Tibial nerve (tissue), 4 donors: ENCODE results near the gene JMJD1C. TPM values are rescaled to one million over a fixed set of nuclear protein-coding genes. Genes with fewer than 3 reads are reported as not detected.

Experiments used
- DNase-seq, 2 donors: peaks; one replicate each; pipeline ENCODE4 v3.0.0-alpha.2; 2019; ENCODE audit warnings: low spot score in 2 of 2
- H3K27ac ChIP-seq, 4 donors: fragments of 200-600 bp; sonication (generic) in 3 of 4; one replicate each; pipeline ENCODE4 v1.5.1; 2017 to 2019; ENCODE audit warnings: mild to moderate bottlenecking in 1 of 4
- H3K27me3 ChIP-seq, 2 donors: fragments of 200-600 bp; sonication (generic) in 1 of 2; one replicate each; pipeline versions ENCODE4 v1.5.1 to v1.6.0; 2017 to 2019
- H3K36me3 ChIP-seq, 3 donors: fragments of 200-600 bp; sonication (generic); one replicate each; pipeline ENCODE4 v1.5.1; 2018 to 2019
- H3K4me1 ChIP-seq, 4 donors: fragments of 200-600 bp; sonication (generic) in 3 of 4; one replicate each; pipeline ENCODE4 v1.5.1; 2017 to 2019
- H3K4me3 ChIP-seq, 4 donors: fragments of 200-600 bp; sonication (generic) in 3 of 4; one replicate each; pipeline ENCODE4 v1.5.1; 2017 to 2019; ENCODE audit warnings: mild to moderate bottlenecking in 1 of 4, moderate library complexity in 1 of 4
- H3K9me3 ChIP-seq, 4 donors: fragments of 200-600 bp; sonication (generic) in 3 of 4; one replicate each; pipeline ENCODE4 v1.5.1; 2017 to 2019
- EP300 ChIP-seq, 2 donors: sonication (generic); formaldehyde crosslinking; IDR thresholded peaks; one replicate each; pipeline ENCODE4 v1.6.1; 2017; ENCODE audit warnings: antibody characterized with exemption in 2 of 2, mild to moderate bottlenecking in 1 of 2
- POLR2A ChIP-seq, 2 donors: fragments of 450-650 bp; IDR thresholded peaks; one replicate each; pipeline ENCODE4 v1.6.1; 2017; ENCODE audit warnings: antibody characterized with exemption in 2 of 2, mild to moderate bottlenecking in 2 of 2, moderate library complexity in 2 of 2
- WGBS, 2 donors: methylation state at CpG; one replicate each; pipeline ENCODE4 v1.1.5; 2018; 5-methylcytosine and 5-hydroxymethylcytosine counted together
- total RNA-seq, 4 donors: library from RNA; depleted of rRNA; stranded (reverse); fragments of >200 nt; gene quantifications; one replicate each; pipeline ENCODE4 v1.1.0, GENCODE V29; 2016
- TF ChIP-seq, protein P1 (sequence below), 5 experiments: fragments of 200-600 bp in 3 of 5; fragments of 450-650 bp in 2 of 5; sonication (generic) in 3 of 5; IDR thresholded peaks; one replicate each; pipeline ENCODE4 v1.5.1; 2016 to 2019; ENCODE audit warnings: antibody characterized with exemption in 5 of 5, mild to moderate bottlenecking in 3 of 5, moderate library complexity in 2 of 5

JMJD1C gene
- total RNA-seq, 4 donors from 2014 or later = 100 to 156 (median 131) TPM

DNA sequence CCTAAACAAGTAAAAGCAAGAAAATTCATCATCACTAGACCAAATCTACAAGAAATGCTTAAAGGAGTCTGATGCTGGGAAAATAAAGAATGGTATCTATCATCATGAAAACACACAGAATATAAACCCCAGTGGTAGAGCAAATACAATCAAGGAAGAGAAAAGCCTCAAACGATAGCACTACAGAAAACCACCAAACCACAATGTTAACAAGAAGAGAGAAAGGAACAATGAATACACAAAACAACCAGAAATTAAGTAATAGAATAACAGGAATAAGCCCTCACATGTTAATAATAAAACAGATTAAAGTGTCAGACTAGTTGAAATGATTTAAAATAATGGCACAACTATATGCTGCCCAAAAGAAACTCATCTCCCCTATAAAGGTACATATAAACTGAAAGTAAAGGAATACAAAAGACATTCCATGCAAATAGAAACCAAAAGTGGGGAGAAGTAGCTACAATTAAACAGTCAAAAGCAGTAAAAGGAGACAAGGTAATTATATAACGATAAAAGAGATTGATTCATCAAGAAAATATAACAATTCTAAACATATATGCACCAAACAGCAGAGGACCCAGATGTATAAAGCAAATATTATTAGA is 77.3 kb downstream of the JMJD1C start:
- no peak for DNase-seq
- no peak for TF ChIP-seq POLR2A (IDR thresholded peaks at IDR 0.05)
- no peak for TF ChIP-seq EP300 (IDR thresholded peaks at IDR 0.05)
- TF ChIP-seq, protein P1, sequence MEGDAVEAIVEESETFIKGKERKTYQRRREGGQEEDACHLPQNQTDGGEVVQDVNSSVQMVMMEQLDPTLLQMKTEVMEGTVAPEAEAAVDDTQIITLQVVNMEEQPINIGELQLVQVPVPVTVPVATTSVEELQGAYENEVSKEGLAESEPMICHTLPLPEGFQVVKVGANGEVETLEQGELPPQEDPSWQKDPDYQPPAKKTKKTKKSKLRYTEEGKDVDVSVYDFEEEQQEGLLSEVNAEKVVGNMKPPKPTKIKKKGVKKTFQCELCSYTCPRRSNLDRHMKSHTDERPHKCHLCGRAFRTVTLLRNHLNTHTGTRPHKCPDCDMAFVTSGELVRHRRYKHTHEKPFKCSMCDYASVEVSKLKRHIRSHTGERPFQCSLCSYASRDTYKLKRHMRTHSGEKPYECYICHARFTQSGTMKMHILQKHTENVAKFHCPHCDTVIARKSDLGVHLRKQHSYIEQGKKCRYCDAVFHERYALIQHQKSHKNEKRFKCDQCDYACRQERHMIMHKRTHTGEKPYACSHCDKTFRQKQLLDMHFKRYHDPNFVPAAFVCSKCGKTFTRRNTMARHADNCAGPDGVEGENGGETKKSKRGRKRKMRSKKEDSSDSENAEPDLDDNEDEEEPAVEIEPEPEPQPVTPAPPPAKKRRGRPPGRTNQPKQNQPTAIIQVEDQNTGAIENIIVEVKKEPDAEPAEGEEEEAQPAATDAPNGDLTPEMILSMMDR (IDR thresholded peaks at IDR 0.05) = no peak
- Histone ChIP-seq H3K36me3 (peaks cover 0 to 13% (median 0%) of the 10 kb centered on the region in 3 donors), H3K27me3 (no peaks in the 10 kb centered on the region), H3K4me3 (no peak overlapping the region), H3K4me1 (no peaks in the 10 kb centered on the region), H3K27ac (no peak overlapping the region), H3K9me3 (peaks cover 0 to 16% (median 3%) of the 10 kb centered on the region in 4 donors)
- WGBS, 2 donors = 61 to 75% methylated on average over 2 of the region's 2 CpGs

DNA sequence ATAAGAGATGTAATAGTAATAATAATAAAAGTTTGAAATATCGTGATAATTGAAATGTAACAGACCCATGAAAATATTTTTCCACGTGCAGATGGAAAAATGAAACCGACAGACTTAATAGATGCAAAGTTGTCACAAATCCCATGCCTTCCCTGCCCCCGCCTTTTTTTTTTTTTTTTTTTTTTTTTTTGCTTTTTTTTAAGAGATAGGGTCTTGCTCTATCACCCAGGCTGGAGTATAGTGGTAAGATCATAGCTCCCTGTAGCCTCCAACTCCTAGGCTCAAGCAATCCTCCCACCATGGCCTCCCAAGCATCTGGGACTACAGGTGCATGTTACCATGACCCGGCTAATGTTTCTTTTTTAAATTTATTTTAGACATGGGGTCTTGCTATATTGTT is 80.5 kb downstream of the JMJD1C start:
- Histone ChIP-seq H3K4me1 (no peaks in the 10 kb centered on the region), H3K27me3 (no peaks in the 10 kb centered on the region), H3K9me3 (peaks cover 0 to 7% (median 0%) of the 10 kb centered on the region in 4 donors), H3K27ac (no peak overlapping the region), H3K4me3 (no peak overlapping the region), H3K36me3 (no peaks in the 10 kb centered on the region)
- no peak for TF ChIP-seq EP300 (IDR thresholded peaks at IDR 0.05)
- TF ChIP-seq, protein P1 (IDR thresholded peaks at IDR 0.05) = no peak
- TF ChIP-seq POLR2A (IDR thresholded peaks at IDR 0.05) = no peak
- WGBS, 2 donors = 93 to 94% methylated on average over 5 of the region's 5 CpGs
- DNase-seq = no peak

DNA sequence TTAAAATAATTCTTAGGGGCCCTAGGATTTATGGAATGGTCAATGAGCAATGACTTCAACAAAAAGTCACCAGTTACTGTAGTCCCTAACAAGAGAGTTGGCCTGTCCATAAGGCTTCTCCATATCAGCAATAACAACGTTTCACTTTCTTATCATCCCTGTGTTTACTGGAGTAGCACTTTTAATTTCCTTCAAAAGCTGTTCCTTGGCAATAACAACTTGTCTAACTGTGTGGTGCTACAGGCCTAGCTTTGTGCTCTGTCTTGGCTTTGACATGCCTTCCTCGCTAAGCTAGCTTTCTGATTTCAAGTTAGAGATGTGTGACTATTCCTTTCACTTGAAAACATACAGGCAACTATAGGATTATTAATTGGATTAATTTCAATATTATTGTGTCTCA is 81.1 kb downstream of the JMJD1C start:
- no peak for DNase-seq
- no peak overlapping the region for H3K27ac ChIP-seq
- 80 to 82% methylated on average over 2 of the region's 2 CpGs for WGBS, 2 donors

DNA sequence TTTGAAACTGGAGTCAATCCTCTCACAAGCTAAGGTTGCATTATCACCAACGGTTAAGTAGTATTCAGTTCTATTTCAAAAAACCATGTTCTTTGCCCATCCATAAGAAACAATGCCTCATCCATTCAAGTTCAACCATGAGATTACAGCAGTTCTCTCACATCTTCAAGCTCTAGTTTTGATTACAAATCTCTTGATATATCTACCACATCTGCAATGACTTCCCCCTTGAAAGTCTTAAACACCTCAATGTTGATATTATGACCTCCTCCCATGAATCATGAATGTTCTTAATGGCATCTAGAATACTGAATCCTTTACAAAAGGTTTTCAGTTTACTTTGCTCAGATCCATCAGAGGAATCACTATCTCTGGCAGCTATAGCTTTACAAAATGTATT is 81.8 kb downstream of the JMJD1C start:
- H3K4me1 ChIP-seq = peaks cover 0 to 7% (median 0%) of the 10 kb centered on the region in 4 donors
- no peak overlapping the region for H3K4me3 ChIP-seq
- H3K36me3 ChIP-seq = peaks cover 0 to 9% (median 0%) of the 10 kb centered on the region in 3 donors
- no peaks in the 10 kb centered on the region for H3K27me3 ChIP-seq
- H3K9me3 ChIP-seq = no peaks in the 10 kb centered on the region
- TF ChIP-seq EP300 (IDR thresholded peaks at IDR 0.05) (no peak), POLR2A (IDR thresholded peaks at IDR 0.05) (no peak)
- TF ChIP-seq, protein P1 (IDR thresholded peaks at IDR 0.05) = no peak
- no peak for DNase-seq
- WGBS, 2 donors = 91 to 93% methylated on average over 1 of the region's 1 CpG
- H3K27ac ChIP-seq = no peak overlapping the region

More for the DNA sequence above, 81.1 kb downstream of the JMJD1C start:
- Histone ChIP-seq H3K9me3 (peaks cover 0 to 1% (median 0%) of the 10 kb centered on the region in 4 donors), H3K27me3 (no peaks in the 10 kb centered on the region), H3K4me1 (peaks cover 0 to under 1% (median 0%) of the 10 kb centered on the region in 4 donors), H3K36me3 (peaks cover 0 to 5% (median 0%) of the 10 kb centered on the region in 3 donors), H3K4me3 (no peak overlapping the region)
- TF ChIP-seq POLR2A (IDR thresholded peaks at IDR 0.05) (no peak), EP300 (IDR thresholded peaks at IDR 0.05) (no peak)
- TF ChIP-seq, protein P1 (IDR thresholded peaks at IDR 0.05) = no peak

DNA sequence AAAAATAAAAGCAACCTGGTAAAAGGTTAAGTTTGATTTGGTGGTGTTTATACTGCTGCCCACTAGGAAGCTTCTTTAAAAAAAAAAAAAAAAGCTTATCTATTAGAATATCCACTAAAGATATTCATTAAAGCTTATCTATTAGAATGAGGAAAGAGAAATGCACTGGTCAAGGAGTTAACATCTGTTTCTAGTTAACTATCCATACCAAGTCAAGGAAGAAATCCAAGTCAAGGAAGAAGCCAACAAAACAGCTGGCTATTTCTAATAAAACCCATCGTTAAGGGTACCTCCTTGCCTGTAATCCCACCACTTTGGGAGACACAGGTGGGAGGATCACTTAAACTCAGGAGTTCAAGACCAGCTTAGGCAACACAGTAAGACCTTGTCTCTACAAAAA is 82.6 kb downstream of the JMJD1C start:
- TF ChIP-seq, protein P1 (IDR thresholded peaks at IDR 0.05) = no peak
- TF ChIP-seq POLR2A (IDR thresholded peaks at IDR 0.05) (no peak), EP300 (IDR thresholded peaks at IDR 0.05) (no peak)
- DNase-seq = no peak
- H3K9me3 ChIP-seq = no peaks in the 10 kb centered on the region
- no peak overlapping the region for H3K27ac ChIP-seq
- no peaks in the 10 kb centered on the region for H3K27me3 ChIP-seq
- peaks cover 0 to 9% (median 0%) of the 10 kb centered on the region in 3 donors for H3K36me3 ChIP-seq
- peaks cover 0 to 10% (median 0%) of the 10 kb centered on the region in 4 donors for H3K4me1 ChIP-seq
- 52 to 65% methylated on average over 1 of the region's 1 CpG for WGBS, 2 donors
- H3K4me3 ChIP-seq = no peak overlapping the region
